HCT116 (cell line): Measurements from ENCODE around the gene HIVEP3.

Source experiments
- EZH2 ChIP-seq: fragments of 200-600 bp; sonication (generic); IDR thresholded peaks from 2 replicates; pipeline ENCODE4 v1.6.1; 2017; ENCODE audit warnings: antibody characterized with exemption, mixed run types
- FOSL1 ChIP-seq: IDR thresholded peaks from 2 replicates; pipeline ENCODE4 v1.6.1; 2012; ENCODE audit warnings: low read depth
- POLR2A ChIP-seq: IDR thresholded peaks from 2 replicates; pipeline ENCODE4 v1.7.0; 2011; ENCODE audit warnings: borderline replicate concordance; ENCODE audit not compliant: insufficient read depth, insufficient read length; ENCODE audit errors: extremely low read depth
- POLR2AphosphoS5 ChIP-seq: IDR thresholded peaks from 2 replicates; pipeline ENCODE4 v1.6.1; 2011; ENCODE audit warnings: mild to moderate bottlenecking, low read depth, low read length, moderate library complexity
- SIN3A ChIP-seq: IDR thresholded peaks from 2 replicates; pipeline ENCODE4 v1.6.1; 2012; ENCODE audit warnings: low read depth
- SRF ChIP-seq: IDR thresholded peaks from 2 replicates; pipeline ENCODE4 v1.6.1; 2012; ENCODE audit warnings: low read depth
- YY1 ChIP-seq: IDR thresholded peaks from 2 replicates; pipeline ENCODE4 v1.6.1; 2011; ENCODE audit warnings: low read length, low read depth, moderate library complexity, mild to moderate bottlenecking; ENCODE audit not compliant: insufficient replicate concordance; ENCODE audit errors: extremely low read depth
- ZNF274 ChIP-seq: fragments of 200-500 bp; sonication (Bioruptor generic); IDR thresholded peaks from 2 replicates; pipeline ENCODE4 v1.6.1; 2014; ENCODE audit warnings: mild to moderate bottlenecking, low read depth, low read length, inconsistent platforms
- TF ChIP-seq, protein P1 (sequence below), 3 experiments: fragments of 200-600 bp in 1 of 3; sonication (generic) in 1 of 3; IDR thresholded peaks in 2 of 3; conservative IDR thresholded peaks in 1 of 3; 2 replicates each; pipeline ENCODE4 v1.5.1; 2012 to 2017; ENCODE audit warnings: low read depth in 2 of 3, low read length in 2 of 3, antibody characterized with exemption in 1 of 3, borderline replicate concordance in 1 of 3, control low read depth in 1 of 3, mild to moderate bottlenecking in 1 of 3, mixed read lengths in 1 of 3, mixed run types in 1 of 3, moderate library complexity in 1 of 3; ENCODE audit not compliant: insufficient read depth in 1 of 3
- TF ChIP-seq, protein P2 (sequence below): IDR thresholded peaks from 2 replicates; pipeline ENCODE4 v1.6.1; 2011; ENCODE audit warnings: mild to moderate bottlenecking, low read length, moderate library complexity; ENCODE audit not compliant: insufficient replicate concordance; ENCODE audit errors: extremely low read depth

DNA sequence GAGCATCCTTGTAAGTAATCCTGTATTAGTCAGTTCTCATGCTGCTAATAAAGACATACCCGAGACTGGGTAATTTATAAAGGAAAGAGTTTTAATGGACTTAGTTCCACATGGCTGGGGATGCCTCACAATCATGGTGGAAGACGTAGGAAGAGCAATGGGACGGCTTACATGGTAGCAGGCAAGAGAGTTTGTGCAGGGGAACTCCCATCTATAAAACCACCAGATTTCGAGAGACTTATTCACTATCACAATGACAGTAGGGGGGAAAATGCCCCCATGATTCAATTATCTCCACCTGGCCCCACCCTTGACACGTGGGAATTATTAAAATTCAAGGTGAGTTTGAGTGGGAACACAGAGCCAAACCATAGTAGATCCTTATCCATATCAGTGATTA is 124.7 kb downstream of the HIVEP3 start:
- TF ChIP-seq FOSL1 = no peak
- TF ChIP-seq, protein P1, sequence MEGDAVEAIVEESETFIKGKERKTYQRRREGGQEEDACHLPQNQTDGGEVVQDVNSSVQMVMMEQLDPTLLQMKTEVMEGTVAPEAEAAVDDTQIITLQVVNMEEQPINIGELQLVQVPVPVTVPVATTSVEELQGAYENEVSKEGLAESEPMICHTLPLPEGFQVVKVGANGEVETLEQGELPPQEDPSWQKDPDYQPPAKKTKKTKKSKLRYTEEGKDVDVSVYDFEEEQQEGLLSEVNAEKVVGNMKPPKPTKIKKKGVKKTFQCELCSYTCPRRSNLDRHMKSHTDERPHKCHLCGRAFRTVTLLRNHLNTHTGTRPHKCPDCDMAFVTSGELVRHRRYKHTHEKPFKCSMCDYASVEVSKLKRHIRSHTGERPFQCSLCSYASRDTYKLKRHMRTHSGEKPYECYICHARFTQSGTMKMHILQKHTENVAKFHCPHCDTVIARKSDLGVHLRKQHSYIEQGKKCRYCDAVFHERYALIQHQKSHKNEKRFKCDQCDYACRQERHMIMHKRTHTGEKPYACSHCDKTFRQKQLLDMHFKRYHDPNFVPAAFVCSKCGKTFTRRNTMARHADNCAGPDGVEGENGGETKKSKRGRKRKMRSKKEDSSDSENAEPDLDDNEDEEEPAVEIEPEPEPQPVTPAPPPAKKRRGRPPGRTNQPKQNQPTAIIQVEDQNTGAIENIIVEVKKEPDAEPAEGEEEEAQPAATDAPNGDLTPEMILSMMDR (IDR thresholded peaks at IDR 0.05 in 2 of 3, conservative IDR thresholded peaks at IDR 0.05 in 1 of 3; ENCODE audit: borderline replicate concordance in 1 of 3, insufficient read depth in 1 of 3, low read depth in 2 of 3, low read length in 2 of 3) = no peak
- no peak for TF ChIP-seq POLR2AphosphoS5
- TF ChIP-seq EZH2 = no peak
- TF ChIP-seq, protein P2, sequence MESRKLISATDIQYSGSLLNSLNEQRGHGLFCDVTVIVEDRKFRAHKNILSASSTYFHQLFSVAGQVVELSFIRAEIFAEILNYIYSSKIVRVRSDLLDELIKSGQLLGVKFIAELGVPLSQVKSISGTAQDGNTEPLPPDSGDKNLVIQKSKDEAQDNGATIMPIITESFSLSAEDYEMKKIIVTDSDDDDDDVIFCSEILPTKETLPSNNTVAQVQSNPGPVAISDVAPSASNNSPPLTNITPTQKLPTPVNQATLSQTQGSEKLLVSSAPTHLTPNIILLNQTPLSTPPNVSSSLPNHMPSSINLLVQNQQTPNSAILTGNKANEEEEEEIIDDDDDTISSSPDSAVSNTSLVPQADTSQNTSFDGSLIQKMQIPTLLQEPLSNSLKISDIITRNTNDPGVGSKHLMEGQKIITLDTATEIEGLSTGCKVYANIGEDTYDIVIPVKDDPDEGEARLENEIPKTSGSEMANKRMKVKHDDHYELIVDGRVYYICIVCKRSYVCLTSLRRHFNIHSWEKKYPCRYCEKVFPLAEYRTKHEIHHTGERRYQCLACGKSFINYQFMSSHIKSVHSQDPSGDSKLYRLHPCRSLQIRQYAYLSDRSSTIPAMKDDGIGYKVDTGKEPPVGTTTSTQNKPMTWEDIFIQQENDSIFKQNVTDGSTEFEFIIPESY = no peak
- no peak for TF ChIP-seq POLR2A
- no peak for TF ChIP-seq YY1
- TF ChIP-seq SIN3A = no peak
- no peak for TF ChIP-seq ZNF274
- TF ChIP-seq SRF = no peak
